IPS-18c (cell line): ENCODE measurements around the gene DOCK9.

Experiments used
- H3K4me3 ChIP-seq: 2 replicates; pipeline ENCODE4 v1.7.0; 2013; ENCODE audit warnings: low read depth, mild to moderate bottlenecking, low read length, moderate library complexity; ENCODE audit not compliant: insufficient read depth
- H3K9me3 ChIP-seq: one replicate; pipeline ENCODE4 v1.6.1; 2013; ENCODE audit warnings: mild to moderate bottlenecking, low read length, moderate library complexity; ENCODE audit not compliant: control insufficient read depth, insufficient read depth

The DOCK9 gene

GRCh38 chr13:98977568-98978265, at the start of gene DOCK9:
Gene DOCK9, minus strand, starts transcription at chr13:98978064. Its CDS starts 155 bp downstream, at chr13:98977909.
- Histone ChIP-seq H3K4me3 (no peak within 1 kb of the TSS), H3K9me3 (no peaks in the 10 kb centered on the region)

- Histone ChIP-seq H3K4me3 (no peak overlapping the region), H3K9me3 (no peaks in the 10 kb centered on the region)
Observed at GRCh38 chr13:99027260-99027659, 49.4 kb upstream of the DOCK9 start.

GRCh38 chr13:99022941-99023340, 45.1 kb upstream of the DOCK9 start:
- H3K4me3 ChIP-seq, result no peak overlapping the region
- no peaks in the 10 kb centered on the region for H3K9me3 ChIP-seq

GRCh38 chr13:99018418-99019180, 40.7 kb upstream of the DOCK9 start:
- H3K4me3 ChIP-seq, result no peak overlapping the region
- H3K9me3 ChIP-seq, result no peaks in the 10 kb centered on the region

GRCh38 chr13:99015606-99016490, 38.0 kb upstream of the DOCK9 start:
- H3K9me3 ChIP-seq, result no peaks in the 10 kb centered on the region
- H3K4me3 ChIP-seq, result no peak overlapping the region

- Histone ChIP-seq H3K9me3 (no peaks in the 10 kb centered on the region), H3K4me3 (no peak overlapping the region)
Observed at GRCh38 chr13:99014522-99014921, 36.7 kb upstream of the DOCK9 start.

GRCh38 chr13:99013951-99014350, 36.1 kb upstream of the DOCK9 start:
- H3K9me3 ChIP-seq, result no peaks in the 10 kb centered on the region
- no peak overlapping the region for H3K4me3 ChIP-seq

GRCh38 chr13:99012539-99012938, 34.7 kb upstream of the DOCK9 start:
- no peak overlapping the region for H3K4me3 ChIP-seq
- no peaks in the 10 kb centered on the region for H3K9me3 ChIP-seq

GRCh38 chr13:99009987-99010551, 32.2 kb upstream of the DOCK9 start:
- H3K4me3 ChIP-seq, result no peak overlapping the region
- no peaks in the 10 kb centered on the region for H3K9me3 ChIP-seq

GRCh38 chr13:99008577-99008976, 30.7 kb upstream of the DOCK9 start:
- Histone ChIP-seq H3K4me3 (no peak overlapping the region), H3K9me3 (no peaks in the 10 kb centered on the region)

- no peak overlapping the region for H3K4me3 ChIP-seq
- H3K9me3 ChIP-seq, result no peaks in the 10 kb centered on the region
Observed at GRCh38 chr13:99007414-99007986, 29.6 kb upstream of the DOCK9 start.

- no peak overlapping the region for H3K4me3 ChIP-seq
- H3K9me3 ChIP-seq, result no peaks in the 10 kb centered on the region
Observed at GRCh38 chr13:99005609-99006008, 27.7 kb upstream of the DOCK9 start.

GRCh38 chr13:99004978-99005377, 27.1 kb upstream of the DOCK9 start:
- no peak overlapping the region for H3K4me3 ChIP-seq
- H3K9me3 ChIP-seq, result no peaks in the 10 kb centered on the region

GRCh38 chr13:99003851-99004471, 26.1 kb upstream of the DOCK9 start:
- no peaks in the 10 kb centered on the region for H3K9me3 ChIP-seq
- H3K4me3 ChIP-seq, result no peak overlapping the region

- H3K9me3 ChIP-seq, result no peaks in the 10 kb centered on the region
- H3K4me3 ChIP-seq, result no peak overlapping the region
Observed at GRCh38 chr13:99003186-99003585, 25.3 kb upstream of the DOCK9 start.

- H3K9me3 ChIP-seq, result no peaks in the 10 kb centered on the region
Observed at GRCh38 chr13:99002172-99002710, 24.4 kb upstream of the DOCK9 start.

More at GRCh38 chr13:99002172-99002710, 24.4 kb upstream of the DOCK9 start:
- no peak overlapping the region for H3K4me3 ChIP-seq
